ENCODE results near the gene NOL3. TPM values are rescaled to one million over a fixed set of nuclear protein-coding genes. Genes with fewer than 3 reads are reported as not detected.

The NOL3 gene
- polyA plus RNA-seq, 1 of the 3 experiments (the other 2 are of a cell fraction) = 34.1 TPM

GRCh38 chr16:67144943-67145342, 25.4 kb upstream of the NOL3 start:
- H3K79me2 ChIP-seq (ENCODE audit: insufficient read depth) = 0 out of 2 replicates have a peak, but pooled peaks cover 2% of the 10 kb centered on the region
- ChIA-PET POLR2A (no interaction called here), CTCF (interaction anchor here (3.0 kb wide), 1 partner anchor 10 kb away, joined by 12 read pairs; no protein-coding TSS in a partner anchor)
- WGBS (ENCODE audit: low lambda C conversion rate) = 94% methylated on average over 2 of the region's 2 CpGs
- H4K20me1 ChIP-seq (ENCODE audit: insufficient read depth) = no peaks in the 10 kb centered on the region
- H2AFZ ChIP-seq (ENCODE audit: low read depth) = no peak overlapping the region
- H3K4me1 ChIP-seq (ENCODE audit: control insufficient read depth in 1 of 2, insufficient read depth in 2 of 2, low read depth in 1 of 2, low read length in 1 of 2) = no peaks in the 10 kb centered on the region; a peak in 1 of 4 replicates
- H3K9ac ChIP-seq = no peak overlapping the region
- no peak for DNase-seq
- no peaks in the 10 kb centered on the region for H3K27me3 ChIP-seq (ENCODE audit: insufficient read depth)
- H3K9me2 ChIP-seq = no peaks in the 10 kb centered on the region
- no peak overlapping the region for H3K27ac ChIP-seq (ENCODE audit: low read depth in 2 of 2, low read length in 1 of 2)
- H3K4me3 ChIP-seq (ENCODE audit: low read depth in 2 of 2, low read length in 1 of 2) = no peak overlapping the region
- H3F3A ChIP-seq (replicated peaks; ENCODE audit: insufficient read depth) = peaks cover 2% of the 10 kb centered on the region
- no peak overlapping the region for H3K4me2 ChIP-seq
- H3K36me3 ChIP-seq (replicated peaks in 1 of 2; ENCODE audit: control insufficient read depth in 1 of 2, insufficient read depth in 2 of 2, low read length in 1 of 2) = peaks cover 25 to 84% of the 10 kb centered on the region in 2 experiments
- no peaks in the 10 kb centered on the region for H3K9me3 ChIP-seq
- TF ChIP-seq RCOR1 (IDR thresholded peaks at IDR 0.05; ENCODE audit: low read length) (no peak), SIN3A (IDR thresholded peaks at IDR 0.05; ENCODE audit: borderline replicate concordance, low read depth, low read length) (no peak)

DNA sequence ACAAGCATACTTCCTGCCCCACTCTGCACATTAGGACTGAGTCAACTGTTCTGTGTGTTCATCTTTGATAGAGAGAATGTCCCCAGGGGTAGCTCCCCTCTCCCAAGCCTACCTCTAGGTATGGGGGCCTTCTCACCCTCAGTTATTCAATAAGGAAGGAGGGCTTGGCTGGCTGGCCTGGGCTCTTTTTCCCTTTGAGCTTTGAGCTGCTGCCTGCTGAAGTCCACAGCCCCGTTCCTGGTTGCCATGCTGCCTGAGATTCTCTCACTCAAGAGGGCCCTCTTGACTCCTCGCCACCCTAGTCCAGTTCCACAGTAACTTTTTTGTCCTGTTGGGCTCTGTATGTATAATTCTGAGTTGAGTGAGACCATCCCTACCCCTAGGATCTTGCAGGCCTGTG, 24.6 kb upstream of the NOL3 start:
- 100% methylated on average over 2 of the region's 2 CpGs for WGBS (ENCODE audit: low lambda C conversion rate)
- H4K20me1 ChIP-seq (ENCODE audit: insufficient read depth) = no peaks in the 10 kb centered on the region
- ChIA-PET POLR2A (no interaction called here), CTCF (interaction anchor here (3.0 kb wide), 1 partner anchor 10 kb away, joined by 12 read pairs; no protein-coding TSS in a partner anchor)
- no peak for TF ChIP-seq SMC3 (IDR thresholded peaks at IDR 0.05; ENCODE audit: low read depth, low read length)
- TF ChIP-seq FOSL2 (IDR thresholded peaks at IDR 0.05; ENCODE audit: borderline replicate concordance, low read depth) = no peak
- TF ChIP-seq PBX3 (IDR thresholded peaks at IDR 0.05) = no peak
- TF ChIP-seq YY1 (IDR thresholded peaks at IDR 0.05; ENCODE audit: low read depth) = no peak
- no peak for TF ChIP-seq RAD21 (IDR thresholded peaks at IDR 0.05; ENCODE audit: low read length)
- TF ChIP-seq NRF1 (IDR thresholded peaks at IDR 0.05; ENCODE audit: low read depth, low read length) = no peak
- TF ChIP-seq TCF12 (IDR thresholded peaks at IDR 0.05) = no peak
- no peak for TF ChIP-seq RFX5 (IDR thresholded peaks at IDR 0.05; ENCODE audit: low read length)
- no peak for TF ChIP-seq SIN3A (IDR thresholded peaks at IDR 0.05; ENCODE audit: borderline replicate concordance, low read depth, low read length)
- no peak for TF ChIP-seq GABPA (IDR thresholded peaks at IDR 0.05; ENCODE audit: low read depth)
- no peak for TF ChIP-seq USF1 (IDR thresholded peaks at IDR 0.05; ENCODE audit: borderline replicate concordance, low read depth)
- TF ChIP-seq TEAD4 (IDR thresholded peaks at IDR 0.05; ENCODE audit: borderline replicate concordance, insufficient read depth) = no peak
- no peak overlapping the region for H3K4me2 ChIP-seq
- no peak overlapping the region for H3K27ac ChIP-seq (ENCODE audit: low read depth in 2 of 2, low read length in 1 of 2)
- DNase-seq = no peak
- no peak overlapping the region for H2AFZ ChIP-seq (ENCODE audit: low read depth)
- H3K4me1 ChIP-seq (ENCODE audit: control insufficient read depth in 1 of 2, insufficient read depth in 2 of 2, low read depth in 1 of 2, low read length in 1 of 2) = no peaks in the 10 kb centered on the region; a peak in 1 of 4 replicates
- H3K27me3 ChIP-seq (ENCODE audit: insufficient read depth) = no peaks in the 10 kb centered on the region
- peaks cover 2% of the 10 kb centered on the region for H3F3A ChIP-seq (replicated peaks; ENCODE audit: insufficient read depth)
- no peaks in the 10 kb centered on the region for H3K9me2 ChIP-seq
- no peak overlapping the region for H3K9ac ChIP-seq
- no peaks in the 10 kb centered on the region for H3K9me3 ChIP-seq
- H3K36me3 ChIP-seq (replicated peaks in 1 of 2; ENCODE audit: control insufficient read depth in 1 of 2, insufficient read depth in 2 of 2, low read length in 1 of 2) = peaks cover 19 to 76% of the 10 kb centered on the region in 2 experiments
- H3K4me3 ChIP-seq (ENCODE audit: low read depth in 2 of 2, low read length in 1 of 2) = no peak overlapping the region
- H3K79me2 ChIP-seq (ENCODE audit: insufficient read depth) = 0 out of 2 replicates have a peak, but pooled peaks cover 2% of the 10 kb centered on the region
